ENCODE data around the gene MAMDC2. TPM values are rescaled to one million over a fixed set of nuclear protein-coding genes. Genes with fewer than 3 reads are reported as not detected.

The MAMDC2 gene
- total RNA-seq, 1 experiment from 2014 or later = 2.7 TPM

DNA sequence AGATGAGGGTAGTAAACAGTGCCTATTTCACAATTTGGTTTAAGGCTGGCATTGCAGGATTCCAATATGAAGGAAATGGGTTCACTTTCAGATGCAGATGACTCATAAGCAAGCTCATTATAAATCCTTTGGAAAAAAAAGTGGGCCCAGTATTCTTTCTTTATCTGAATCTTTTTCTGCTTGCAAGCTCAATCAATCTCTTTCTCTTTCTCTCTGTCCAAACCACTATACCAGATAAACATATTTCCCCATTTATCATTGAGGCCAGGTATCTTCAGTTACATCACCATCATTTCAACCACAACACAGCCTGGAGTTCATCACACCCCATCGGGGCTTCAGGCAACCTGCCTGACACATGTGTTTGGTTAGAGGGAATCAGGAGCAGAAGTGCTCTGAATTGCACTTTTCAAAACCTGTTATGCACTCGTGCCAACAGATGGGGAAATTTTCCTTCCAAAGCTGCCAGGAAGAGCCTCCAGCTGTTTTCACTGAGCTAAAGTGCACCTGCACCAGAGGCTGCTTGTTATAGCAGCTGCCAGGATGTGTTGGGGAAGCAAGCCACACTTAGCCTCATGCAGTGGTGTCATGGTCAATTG lies 30.0 kb upstream of the MAMDC2 start:
- H3K4me2 ChIP-seq = peak overlapping the region; percentile 31
- no peaks in the 10 kb centered on the region for H3K36me3 ChIP-seq (ENCODE audit: low read depth)
- no peak overlapping the region for H2AFZ ChIP-seq
- CTCF ChIA-PET = no interaction called here
- intact Hi-C loops (cut with micrococcal nuclease; ENCODE audit: unreplicated experiment) = no loop called here
- no peak overlapping the region for H3K4me3 ChIP-seq
- no peaks in the 10 kb centered on the region; the same call in 1 of the 2 replicates for H3K9me2 ChIP-seq (ENCODE audit: insufficient read depth)
- TF ChIP-seq EZH2 (IDR thresholded peaks at IDR 0.05; ENCODE audit: low read depth) = no peak
- TF ChIP-seq, protein P1, sequence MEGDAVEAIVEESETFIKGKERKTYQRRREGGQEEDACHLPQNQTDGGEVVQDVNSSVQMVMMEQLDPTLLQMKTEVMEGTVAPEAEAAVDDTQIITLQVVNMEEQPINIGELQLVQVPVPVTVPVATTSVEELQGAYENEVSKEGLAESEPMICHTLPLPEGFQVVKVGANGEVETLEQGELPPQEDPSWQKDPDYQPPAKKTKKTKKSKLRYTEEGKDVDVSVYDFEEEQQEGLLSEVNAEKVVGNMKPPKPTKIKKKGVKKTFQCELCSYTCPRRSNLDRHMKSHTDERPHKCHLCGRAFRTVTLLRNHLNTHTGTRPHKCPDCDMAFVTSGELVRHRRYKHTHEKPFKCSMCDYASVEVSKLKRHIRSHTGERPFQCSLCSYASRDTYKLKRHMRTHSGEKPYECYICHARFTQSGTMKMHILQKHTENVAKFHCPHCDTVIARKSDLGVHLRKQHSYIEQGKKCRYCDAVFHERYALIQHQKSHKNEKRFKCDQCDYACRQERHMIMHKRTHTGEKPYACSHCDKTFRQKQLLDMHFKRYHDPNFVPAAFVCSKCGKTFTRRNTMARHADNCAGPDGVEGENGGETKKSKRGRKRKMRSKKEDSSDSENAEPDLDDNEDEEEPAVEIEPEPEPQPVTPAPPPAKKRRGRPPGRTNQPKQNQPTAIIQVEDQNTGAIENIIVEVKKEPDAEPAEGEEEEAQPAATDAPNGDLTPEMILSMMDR (conservative IDR thresholded peaks at IDR 0.05) = no peak
- BruUV-seq (replicated peaks) = no TSS peak
- H3K27ac ChIP-seq = peak overlapping the region; percentile 33; the same call in 1 of the 2 replicates
- peak in 1 of 2 experiments; percentile 65 for DNase-seq
- POLR2A ChIA-PET (ENCODE audit: unreplicated experiment) = interaction anchor here (0.6 to 1.1 kb wide), 5 partner anchors 17 to 406 kb away, joined by 3 to 10 read pairs (median 4); no protein-coding TSS in a partner anchor
- H3K79me2 ChIP-seq (ENCODE audit: low read depth) = no peaks in the 10 kb centered on the region
- H3K27me3 ChIP-seq (ENCODE audit: insufficient read depth, low read depth) = no peaks in the 10 kb centered on the region
- no peaks in the 10 kb centered on the region for H4K20me1 ChIP-seq (ENCODE audit: insufficient read depth)
- H3F3A ChIP-seq (ENCODE audit: insufficient read depth, low read depth) = peaks cover 19% of the 10 kb centered on the region
- peaks cover 23% of the 10 kb centered on the region for H3K4me1 ChIP-seq (replicated peaks; ENCODE audit: insufficient read depth)
- H3K9me3 ChIP-seq (ENCODE audit: insufficient read depth, low read depth) = no peaks in the 10 kb centered on the region

DNA sequence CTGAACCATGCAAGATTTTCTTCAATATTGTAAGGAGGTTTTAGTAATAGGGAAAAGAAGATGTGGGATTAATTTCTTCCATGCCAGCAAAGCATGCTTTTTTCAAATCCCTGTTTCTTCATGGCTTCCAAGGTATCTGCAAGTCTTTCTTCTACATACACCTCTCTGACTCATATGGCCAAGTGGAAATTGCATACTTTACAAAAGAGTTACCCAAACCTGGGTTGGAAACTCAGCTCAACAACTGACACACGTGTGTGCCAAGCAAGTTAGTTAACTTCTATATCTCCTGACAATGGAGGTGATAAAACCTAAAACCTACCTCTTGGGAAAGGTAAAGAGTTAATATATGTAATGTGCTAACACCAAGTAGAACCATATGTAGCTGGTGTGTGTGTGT lies 28.5 kb upstream of the MAMDC2 start:
- Histone ChIP-seq H3K9me3 (ENCODE audit: insufficient read depth, low read depth) (no peaks in the 10 kb centered on the region), H3K9me2 (ENCODE audit: insufficient read depth) (no peaks in the 10 kb centered on the region; the same call in 1 of the 2 replicates), H3F3A (ENCODE audit: insufficient read depth, low read depth) (peaks cover 19% of the 10 kb centered on the region), H3K27ac (no peak overlapping the region), H2AFZ (no peak overlapping the region), H4K20me1 (ENCODE audit: insufficient read depth) (no peaks in the 10 kb centered on the region), H3K27me3 (ENCODE audit: insufficient read depth, low read depth) (no peaks in the 10 kb centered on the region), H3K4me2 (no peak overlapping the region), H3K4me1 (replicated peaks; ENCODE audit: insufficient read depth) (peaks cover 25% of the 10 kb centered on the region), H3K4me3 (no peak overlapping the region), H3K36me3 (ENCODE audit: low read depth) (no peaks in the 10 kb centered on the region), H3K79me2 (ENCODE audit: low read depth) (no peaks in the 10 kb centered on the region)
- TF ChIP-seq, protein P1 (conservative IDR thresholded peaks at IDR 0.05) = no peak
- TF ChIP-seq EZH2 (IDR thresholded peaks at IDR 0.05; ENCODE audit: low read depth) = no peak
- ChIA-PET CTCF (no interaction called here), POLR2A (ENCODE audit: unreplicated experiment) (no interaction called here)
- no peak for DNase-seq
- intact Hi-C loops (cut with micrococcal nuclease; ENCODE audit: unreplicated experiment) = no loop called here
- BruUV-seq (replicated peaks) = no TSS peak

DNA sequence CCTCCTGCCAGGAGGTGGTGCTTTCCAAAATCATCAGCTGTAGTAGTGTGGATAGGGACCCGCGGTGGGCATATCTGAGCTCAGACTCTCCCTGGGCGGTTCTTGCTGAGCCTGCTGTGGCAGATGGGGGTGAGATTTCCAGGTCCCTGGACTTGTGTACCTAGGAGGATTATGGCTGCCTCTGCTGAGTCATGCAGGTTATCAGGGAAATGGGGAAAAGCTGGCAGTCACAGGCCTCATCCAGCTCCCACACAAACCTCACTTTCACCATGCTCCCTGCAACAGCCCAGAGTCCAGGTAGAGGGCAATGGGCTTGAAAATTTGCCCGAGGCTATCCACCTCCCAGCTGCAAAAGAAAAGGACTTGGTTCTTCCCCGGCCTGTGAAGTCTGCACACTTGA lies 23.4 kb upstream of the MAMDC2 start:
- Histone ChIP-seq H3F3A (ENCODE audit: insufficient read depth, low read depth) (peaks cover 7% of the 10 kb centered on the region; the same call in 1 of the 2 replicates), H3K9me2 (ENCODE audit: insufficient read depth) (no peaks in the 10 kb centered on the region; the same call in 1 of the 2 replicates), H3K4me3 (no peak overlapping the region), H4K20me1 (ENCODE audit: insufficient read depth) (no peaks in the 10 kb centered on the region), H3K36me3 (ENCODE audit: low read depth) (no peaks in the 10 kb centered on the region), H3K4me1 (replicated peaks; ENCODE audit: insufficient read depth) (peaks cover 21% of the 10 kb centered on the region), H3K27ac (no peak overlapping the region), H2AFZ (no peak overlapping the region), H3K9me3 (ENCODE audit: insufficient read depth, low read depth) (no peaks in the 10 kb centered on the region; the same call in 1 of the 2 replicates), H3K4me2 (0 out of 2 replicates have a peak overlapping the region, but pooled peaks have one; percentile 8), H3K79me2 (ENCODE audit: low read depth) (no peaks in the 10 kb centered on the region), H3K27me3 (ENCODE audit: insufficient read depth, low read depth) (no peaks in the 10 kb centered on the region)
- no TSS peak for BruUV-seq (replicated peaks)
- TF ChIP-seq EZH2 (IDR thresholded peaks at IDR 0.05; ENCODE audit: low read depth) = no peak
- TF ChIP-seq, protein P1 (conservative IDR thresholded peaks at IDR 0.05) = no peak
- CTCF ChIA-PET = interaction anchor here (0.6 kb wide), 1 partner anchor 50 kb away, joined by 4 read pairs; no protein-coding TSS in a partner anchor
- POLR2A ChIA-PET (ENCODE audit: unreplicated experiment) = interaction anchor here (0.5 kb wide), 1 partner anchor 14 kb away, joined by 3 read pairs; no protein-coding TSS in a partner anchor
- DNase-seq = peak in 1 of 2 experiments; percentile 25
- intact Hi-C loops (cut with micrococcal nuclease; ENCODE audit: unreplicated experiment) = loop anchor here (5.0 kb wide), 1 partner anchor 48 kb away; no protein-coding TSS in a partner anchor

Data from PC-9 (cell line).